ENCODE data around the gene BBIP1.

GRCh38 chr10:110897184-110897583 lies 21.8 kb downstream of the BBIP1 start:
- TF ChIP-seq TOX (CRISPR knock-in tag; IDR thresholded peaks at IDR 0.05; ENCODE audit: borderline replicate concordance) (no peak), ARNTL (CRISPR knock-in tag; IDR thresholded peaks at IDR 0.05; ENCODE audit: borderline replicate concordance, low read depth) (no peak), CSDC2 (CRISPR knock-in tag; IDR thresholded peaks at IDR 0.05) (no peak), ZNF8 (CRISPR knock-in tag; IDR thresholded peaks at IDR 0.05) (no peak), CSRNP3 (CRISPR knock-in tag; IDR thresholded peaks at IDR 0.05) (no peak), ZNF70 (CRISPR knock-in tag; IDR thresholded peaks at IDR 0.05) (no peak), PATZ1 (CRISPR knock-in tag; IDR thresholded peaks at IDR 0.05; ENCODE audit: borderline replicate concordance) (no peak), BACH2 (CRISPR knock-in tag; IDR thresholded peaks at IDR 0.05; ENCODE audit: borderline replicate concordance) (no peak)
- TF ChIP-seq, protein P1, sequence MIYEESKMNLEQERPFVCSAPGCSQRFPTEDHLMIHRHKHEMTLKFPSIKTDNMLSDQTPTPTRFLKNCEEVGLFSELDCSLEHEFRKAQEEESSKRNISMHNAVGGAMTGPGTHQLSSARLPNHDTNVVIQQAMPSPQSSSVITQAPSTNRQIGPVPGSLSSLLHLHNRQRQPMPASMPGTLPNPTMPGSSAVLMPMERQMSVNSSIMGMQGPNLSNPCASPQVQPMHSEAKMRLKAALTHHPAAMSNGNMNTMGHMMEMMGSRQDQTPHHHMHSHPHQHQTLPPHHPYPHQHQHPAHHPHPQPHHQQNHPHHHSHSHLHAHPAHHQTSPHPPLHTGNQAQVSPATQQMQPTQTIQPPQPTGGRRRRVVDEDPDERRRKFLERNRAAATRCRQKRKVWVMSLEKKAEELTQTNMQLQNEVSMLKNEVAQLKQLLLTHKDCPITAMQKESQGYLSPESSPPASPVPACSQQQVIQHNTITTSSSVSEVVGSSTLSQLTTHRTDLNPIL (CRISPR knock-in tag; IDR thresholded peaks at IDR 0.05; ENCODE audit: low read depth) = no peak

Measured in SK-N-SH treated with all-trans-retinoic acid at 6 μM for 48 hours (cell line).